ENCODE data around the gene TNFRSF9. TPM values are rescaled to one million over a fixed set of nuclear protein-coding genes. Genes with fewer than 3 reads are reported as not detected.

The TNFRSF9 gene
- total RNA-seq, 1 experiment from 2014 or later: not detected

GRCh38 chr1:7890853-7891252 is 49.8 kb downstream of the TNFRSF9 start:
- H3T11ph ChIP-seq (ENCODE audit: low read length): no peak overlapping the region
- no peak for TF ChIP-seq CTCF (conservative IDR thresholded peaks at IDR 0.05)
- no peak overlapping the region for H3K27ac Mint-ChIP-seq
- H3K9ac ChIP-seq (ENCODE audit: extremely low read depth, insufficient read length, low read length): no peak overlapping the region
- H2BK15ac ChIP-seq (ENCODE audit: low read depth, low read length): no peak overlapping the region
- no peak overlapping the region for H2BK5ac ChIP-seq (ENCODE audit: insufficient read length, low read length)
- H3K27me3 Mint-ChIP-seq (ENCODE audit: low read depth): peaks cover 4% of the 10 kb centered on the region; the same call in 1 of the 2 replicates
- H3K18ac ChIP-seq (ENCODE audit: insufficient read length, low read depth, low read length): no peak overlapping the region
- no peak for DNase-seq
- H3K4me1 Mint-ChIP-seq: peaks cover 3 to 6% of the 10 kb centered on the region in 2 experiments; a peak in 3 of 4 replicates
- no peak overlapping the region for H4K91ac ChIP-seq (ENCODE audit: insufficient read length, low read depth, low read length)
- H2BK12ac ChIP-seq (ENCODE audit: insufficient read length, low read depth, low read length): no peak overlapping the region
- no CpG with 5 or more reads among the region's 2 CpGs for WGBS (ENCODE audit: extremely low coverage, insufficient read length, low lambda C conversion rate)
- H2BK120ac ChIP-seq (ENCODE audit: low read depth, low read length, poor library complexity, severe bottlenecking): no peak overlapping the region
- no peak overlapping the region for H3K23ac ChIP-seq (ENCODE audit: insufficient read length, low read depth, low read length)
- H2AFZ ChIP-seq (ENCODE audit: low read length): no peak overlapping the region
- no peak overlapping the region for H2AK5ac ChIP-seq (ENCODE audit: insufficient read length, low read length)
- H3K79me2 ChIP-seq (ENCODE audit: insufficient read depth, low read length): no peaks in the 10 kb centered on the region
- H3K9me3 ChIP-seq (ENCODE audit: control insufficient read depth, low read depth, low read length): no peaks in the 10 kb centered on the region
- no peak overlapping the region for H3K27ac ChIP-seq (ENCODE audit: insufficient read length, low read depth, low read length)
- no peak overlapping the region for H4K8ac ChIP-seq (replicated peaks; ENCODE audit: insufficient read length, low read depth, low read length)
- H2BK20ac ChIP-seq (ENCODE audit: low read depth, low read length, poor library complexity, severe bottlenecking): no peak overlapping the region
- H4K20me1 ChIP-seq (ENCODE audit: control insufficient read depth, insufficient read depth, insufficient read length): no peaks in the 10 kb centered on the region
- H3K9me3 Mint-ChIP-seq: no peaks in the 10 kb centered on the region; a peak in 1 of 5 replicates
- H3K4ac ChIP-seq (ENCODE audit: low read depth, low read length): no peak overlapping the region
- H3K4me2 ChIP-seq (ENCODE audit: insufficient read depth, insufficient read length, low read length): no peak overlapping the region
- H3K4me1 ChIP-seq (ENCODE audit: insufficient read depth, low read length): no peaks in the 10 kb centered on the region
- no peak overlapping the region for H4K5ac ChIP-seq (ENCODE audit: insufficient read length, low read depth, low read length)
- H3K14ac ChIP-seq (ENCODE audit: insufficient read depth, low read length): no peak overlapping the region
- H3K79me1 ChIP-seq (ENCODE audit: insufficient read depth, low read depth, low read length, poor library complexity, severe bottlenecking): no peaks in the 10 kb centered on the region
- H3K56ac ChIP-seq (ENCODE audit: insufficient read length, low read depth, low read length): no peak overlapping the region
- no peaks in the 10 kb centered on the region for H3K27me3 ChIP-seq (ENCODE audit: insufficient read depth, low read length)
- H3K4me3 Mint-ChIP-seq: no peak overlapping the region
- H3K36me3 Mint-ChIP-seq (ENCODE audit: insufficient read depth in 1 of 3, low read depth in 3 of 3): no peaks in the 10 kb centered on the region; a peak in 1 of 7 replicates
- no peaks in the 10 kb centered on the region for H3K23me2 ChIP-seq (ENCODE audit: insufficient read length, low read depth, low read length, poor library complexity, severe bottlenecking)
